NCI-H345 treated with DMSO at 0.1 percent for 48 hours (cell line): ENCODE measurements around the gene STXBP5L.
"Not testable (repeated sequence)": the region's sequence is repeated elsewhere in the genome, so short reads cannot be mapped to it uniquely, and the experiment has no call there.

Experiments
- DNase-seq: peaks from one replicate; lab custom pipeline; 2025; ENCODE audit not compliant: unreplicated experiment; lab: John Stamatoyannopoulos, UW

The STXBP5L gene

DNA sequence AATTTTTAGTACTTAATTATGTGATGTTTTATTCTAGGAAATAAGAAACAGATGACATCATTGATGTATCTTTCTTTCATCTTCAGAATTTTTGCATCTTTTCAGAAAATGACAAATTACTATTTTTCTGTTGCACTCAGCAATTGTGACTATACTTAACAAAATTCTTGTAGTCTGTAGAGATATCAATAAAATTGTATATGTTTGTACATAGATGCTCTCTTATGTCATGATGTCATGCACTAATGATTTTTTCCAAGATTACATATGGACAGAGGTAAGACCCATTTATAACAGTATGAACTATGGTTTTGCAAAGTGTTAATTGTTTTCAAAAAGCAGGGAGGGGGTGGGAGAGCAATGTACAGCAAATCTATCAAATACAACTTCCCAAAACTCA, 516.5 kb downstream of the STXBP5L start:
- no peak for DNase-seq

DNA sequence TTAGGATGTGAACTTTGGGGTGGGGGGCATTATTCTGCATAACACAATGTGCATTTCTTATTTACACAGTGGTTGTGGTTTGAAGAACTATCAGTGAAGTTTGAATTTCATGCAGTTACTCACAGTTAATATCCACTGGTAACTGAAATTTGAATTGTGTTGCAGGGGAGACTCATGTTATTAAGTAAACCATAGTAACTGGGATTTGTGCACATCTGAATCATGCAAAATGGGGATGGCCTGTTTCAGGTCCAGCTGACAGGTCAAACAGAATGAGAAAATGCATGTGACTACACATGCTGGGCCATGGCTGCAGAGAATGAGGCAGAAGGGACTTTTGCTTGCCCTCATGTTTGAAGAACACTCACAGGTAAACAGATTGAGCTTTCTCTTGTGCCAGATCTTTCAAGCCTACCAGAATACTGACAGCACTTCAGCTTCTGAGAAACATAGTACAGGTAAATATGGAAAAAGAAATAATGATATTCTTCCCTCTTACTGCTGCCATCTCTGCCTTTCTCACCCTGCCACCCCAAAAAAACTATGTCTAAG, 522.7 kb downstream of the STXBP5L start:
- no peak for DNase-seq

DNA sequence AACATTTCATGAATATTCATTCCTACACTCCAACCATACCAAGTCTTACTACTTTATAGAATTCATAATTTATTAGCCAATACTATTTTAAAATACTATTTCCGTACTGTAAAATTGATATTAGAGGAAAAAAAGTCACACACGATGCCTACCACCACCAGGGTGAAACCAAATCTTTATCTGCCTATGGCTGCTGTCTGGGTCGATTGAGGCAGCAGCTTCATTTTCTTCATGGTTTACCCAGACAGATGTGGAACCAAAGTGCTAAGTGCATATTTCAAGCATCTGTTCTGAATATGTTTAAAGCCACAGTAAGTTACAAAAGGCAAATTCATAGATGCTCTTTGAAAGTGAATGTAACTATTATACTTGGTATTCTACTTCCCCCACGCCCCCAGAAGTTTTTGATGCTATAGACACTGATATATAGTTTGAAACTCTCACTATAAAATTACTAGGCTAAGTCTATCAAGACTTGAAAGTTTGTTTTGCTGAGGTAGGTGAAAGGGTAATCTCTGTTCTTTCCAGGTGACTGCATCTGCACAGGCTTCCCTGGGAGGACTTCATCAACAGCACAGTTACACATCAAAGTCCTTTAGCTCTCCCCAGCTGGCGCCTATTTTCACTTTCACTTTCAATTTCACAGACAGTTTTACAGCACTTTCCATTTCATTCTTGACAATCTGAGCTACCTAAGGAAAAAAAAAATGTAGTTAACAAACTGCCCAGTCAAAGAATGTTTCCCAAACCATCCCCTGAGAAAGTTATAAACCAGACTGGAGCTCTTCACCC, 523.9 kb downstream of the STXBP5L start:
- DNase-seq = no peak

DNA sequence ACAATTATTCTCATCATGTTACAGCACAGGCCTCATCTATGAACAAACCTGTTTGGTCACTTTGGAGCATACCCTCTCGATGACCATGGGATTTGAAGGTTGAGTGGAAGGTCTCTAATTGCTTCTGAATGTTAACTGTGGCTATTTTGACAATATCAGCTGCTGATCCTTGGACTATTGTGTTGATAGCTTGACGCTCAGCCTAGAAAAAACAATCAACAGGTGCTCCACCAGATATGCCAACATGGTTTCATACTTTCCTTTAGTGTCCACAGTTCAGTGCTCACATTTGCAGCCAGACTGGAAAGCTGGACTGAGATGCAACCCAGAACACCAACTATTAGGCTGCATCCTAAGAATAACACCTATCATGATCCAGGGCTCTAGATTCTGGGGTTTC, 528.1 kb downstream of the STXBP5L start:
- DNase-seq = no peak

DNA sequence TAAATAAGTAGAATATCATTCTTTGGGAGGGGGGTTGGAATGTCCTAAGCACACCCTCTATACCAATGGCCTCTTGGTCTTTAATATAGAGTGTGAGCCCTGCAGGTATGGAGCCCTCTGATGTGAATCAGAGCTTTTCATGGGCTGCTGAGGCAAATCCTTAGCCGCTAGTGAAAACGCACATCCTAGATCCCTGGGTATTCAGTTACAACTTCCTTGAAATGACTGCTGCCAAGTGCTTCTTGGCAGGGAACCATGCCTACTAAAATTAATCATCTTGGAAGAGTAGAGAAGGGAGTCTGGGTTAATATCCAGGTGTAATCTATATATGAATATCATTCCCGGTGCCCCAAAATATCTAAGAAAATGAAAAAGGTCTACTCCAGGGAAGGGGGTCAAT, 528.6 kb downstream of the STXBP5L start:
- DNase-seq = no peak

DNA sequence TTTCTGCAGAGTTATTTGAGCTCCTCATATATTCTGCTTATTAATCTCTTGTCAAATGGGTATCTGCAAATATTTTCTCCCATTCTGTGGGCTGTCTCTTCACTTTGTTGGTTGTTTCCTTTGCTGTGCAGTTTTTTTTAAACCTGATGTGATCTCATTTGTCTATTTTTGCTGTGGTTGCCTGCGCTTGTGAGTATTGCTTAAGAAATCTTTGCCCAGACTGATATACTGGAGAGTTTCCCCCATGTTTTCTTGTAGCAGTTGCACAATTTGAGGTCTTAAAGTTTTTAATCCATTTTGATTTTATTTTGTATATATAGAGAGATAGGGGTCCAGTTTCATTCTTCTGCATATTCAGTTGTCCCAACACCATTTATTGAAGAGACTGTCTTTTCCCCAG, 535.5 kb downstream of the STXBP5L start:
- DNase-seq = no peak

DNA sequence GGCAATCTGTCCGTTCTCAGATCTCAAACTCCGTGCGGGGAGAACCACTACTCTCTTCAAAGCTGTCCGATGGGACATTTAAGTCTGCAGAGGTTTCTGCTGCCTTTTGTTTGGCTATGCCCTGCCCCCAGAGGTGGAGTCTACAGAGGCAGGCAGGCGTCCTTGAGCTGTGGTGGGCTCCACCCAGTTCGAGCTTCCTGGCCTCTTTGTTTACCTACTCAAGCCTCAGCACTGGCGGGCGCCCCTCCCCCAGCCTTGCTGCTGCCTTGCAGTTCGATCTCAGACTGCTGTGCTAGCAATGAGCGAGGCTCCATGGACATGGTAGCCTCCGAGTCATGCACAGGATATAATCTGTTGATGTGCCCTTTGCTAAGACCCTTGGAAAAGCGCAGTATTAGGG, 543.7 kb downstream of the STXBP5L start:
- DNase-seq = not testable (repeated sequence)

DNA sequence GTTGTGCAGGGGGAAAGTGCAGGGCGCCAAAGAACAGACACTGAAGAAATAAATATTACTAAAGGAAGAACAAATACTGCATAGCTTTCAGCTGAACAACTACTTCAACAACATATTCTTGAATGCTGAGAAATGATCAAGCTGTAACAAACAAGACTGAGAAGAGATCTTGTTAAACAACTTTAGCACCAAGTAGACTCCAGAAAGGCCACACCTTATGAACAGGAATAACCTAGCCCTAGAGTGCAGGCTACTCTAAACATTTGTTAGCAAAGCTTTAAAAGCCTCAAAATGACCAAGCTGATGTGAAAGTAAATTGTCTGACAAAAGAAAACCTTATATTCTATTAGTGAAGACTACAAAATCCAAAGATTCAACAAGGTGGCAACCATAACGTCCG, 554.6 kb downstream of the STXBP5L start:
- DNase-seq = no peak

DNA sequence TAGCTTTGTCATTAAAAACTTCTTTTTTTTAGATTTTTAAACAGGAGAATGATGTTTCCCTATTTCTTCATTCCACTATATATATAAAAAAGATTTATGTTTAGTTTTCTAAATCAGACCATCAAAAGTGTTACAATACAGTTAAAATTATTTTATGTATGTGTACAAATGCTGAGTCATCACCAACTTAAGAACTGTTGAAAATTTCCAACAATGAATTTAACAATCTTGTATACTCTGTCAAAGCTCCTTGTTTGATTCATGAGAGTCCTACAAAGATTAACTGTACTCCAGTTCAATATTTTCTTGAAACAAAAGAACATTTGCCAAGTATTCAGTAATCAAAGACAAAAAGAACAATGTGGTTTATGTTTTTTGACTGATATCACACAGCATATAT, 555.7 kb downstream of the STXBP5L start:
- no peak for DNase-seq

DNA sequence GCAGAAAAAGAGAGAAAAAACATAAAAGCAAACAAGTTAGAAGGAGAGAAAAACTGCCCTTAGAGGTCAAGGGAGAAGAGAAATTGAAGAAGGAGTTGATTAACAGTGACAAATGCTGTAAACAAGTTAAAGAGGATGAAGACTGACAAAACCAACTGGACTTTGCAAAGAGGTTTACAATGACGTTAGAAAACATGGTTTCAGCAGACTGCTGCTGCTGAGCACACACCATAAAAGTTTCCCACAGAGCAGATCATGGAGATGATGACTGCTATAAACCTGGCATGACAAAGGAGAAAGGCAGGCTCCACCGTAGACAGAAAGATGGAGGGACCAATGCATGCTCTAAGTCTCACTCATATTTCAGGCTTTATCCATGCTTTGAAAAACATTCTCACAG, 559.1 kb downstream of the STXBP5L start:
- no peak for DNase-seq

DNA sequence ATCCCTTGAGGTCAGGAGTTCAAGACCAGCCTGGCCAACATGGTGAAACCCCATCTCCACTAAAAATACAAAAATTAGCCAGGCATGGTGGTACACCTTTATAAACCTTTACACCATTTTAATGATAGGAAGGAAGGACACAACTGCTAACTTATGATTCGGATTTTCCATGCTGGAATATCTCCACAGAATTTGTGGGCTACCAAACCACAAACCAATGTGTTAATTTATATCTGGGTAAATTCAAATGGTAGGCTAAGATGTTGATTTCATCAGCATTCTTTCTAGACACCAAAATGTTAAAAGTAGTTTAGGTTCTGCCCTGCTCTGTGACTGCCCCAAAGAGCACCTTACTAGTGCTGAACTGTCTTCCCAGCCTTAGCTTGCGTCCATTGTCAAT, 565.0 kb downstream of the STXBP5L start:
- no peak for DNase-seq
